GM18508 (cell line): ENCODE measurements around the gene DNAH17.
"Not testable (repeated sequence)": the region's sequence is repeated elsewhere in the genome, so short reads cannot be mapped to it uniquely, and the experiment has no call there.

Experiments
- ATAC-seq: cut with Tn5 transposase; IDR thresholded peaks from one replicate; pipeline ENCODE4 v1.9.1; 2021; ENCODE audit warnings: moderate number of reproducible peaks; ENCODE audit not compliant: insufficient read depth, unreplicated experiment

Gene DNAH17

GRCh38 chr17:78466109-78466785 lies 110.9 kb downstream of the DNAH17 start:
- ATAC-seq, result not testable (repeated sequence)

- ATAC-seq, result no peak
These were observed 115.0 kb downstream of the DNAH17 start for GRCh38 chr17:78462148-78462547.

DNA sequence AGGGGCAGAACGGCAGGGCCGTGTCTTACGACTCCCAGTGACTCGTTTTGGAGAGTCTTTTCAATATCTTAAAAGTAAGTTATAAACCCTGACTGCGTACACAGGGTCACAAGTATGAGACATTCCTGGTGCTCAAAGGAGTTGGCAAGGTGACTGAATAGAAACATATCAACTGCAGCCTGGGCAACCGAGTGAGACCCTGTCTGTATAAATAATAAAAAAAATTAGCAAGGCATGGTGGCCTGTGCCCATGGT lies 115.5 kb downstream of the DNAH17 start:
- ATAC-seq, result no peak

- no peak for ATAC-seq
These were observed 116.0 kb downstream of the DNAH17 start for GRCh38 chr17:78460951-78461798.

GRCh38 chr17:78460176-78460675 lies 117.0 kb downstream of the DNAH17 start:
- no peak for ATAC-seq

GRCh38 chr17:78459696-78460095 lies 117.5 kb downstream of the DNAH17 start:
- no peak for ATAC-seq

DNA sequence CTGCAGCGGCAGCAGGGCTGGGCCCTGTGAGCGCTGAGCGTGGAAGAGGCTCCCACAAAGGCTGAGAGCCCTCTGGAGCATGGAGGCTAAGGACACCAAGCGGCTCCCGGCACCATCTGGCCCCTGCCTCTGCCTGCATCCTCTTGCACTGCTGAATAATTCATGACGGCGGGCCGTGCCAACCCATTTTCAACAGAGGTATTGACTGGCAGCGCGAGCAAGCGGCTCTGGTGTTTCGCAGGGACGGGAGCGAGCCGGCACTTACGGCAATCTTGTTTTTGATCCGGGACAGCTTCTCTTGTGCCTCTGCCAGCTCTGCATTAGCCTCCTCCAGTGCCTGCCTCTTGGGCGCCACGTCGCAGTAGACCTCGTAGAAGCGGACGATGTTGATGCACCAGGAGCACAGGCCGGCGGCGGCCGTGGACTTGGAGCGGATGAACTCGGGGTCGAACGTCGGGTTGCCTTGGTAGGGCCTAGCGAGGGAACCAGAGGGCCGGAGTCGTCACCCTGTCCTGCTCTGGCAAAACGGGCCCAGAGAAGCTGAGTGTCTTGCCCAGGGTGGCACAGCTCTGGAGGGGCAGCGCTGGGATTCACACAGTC lies 118.4 kb downstream of the DNAH17 start:
- no peak for ATAC-seq

- ATAC-seq, result no peak
These were observed 119.1 kb downstream of the DNAH17 start for GRCh38 chr17:78458091-78458490.

DNA sequence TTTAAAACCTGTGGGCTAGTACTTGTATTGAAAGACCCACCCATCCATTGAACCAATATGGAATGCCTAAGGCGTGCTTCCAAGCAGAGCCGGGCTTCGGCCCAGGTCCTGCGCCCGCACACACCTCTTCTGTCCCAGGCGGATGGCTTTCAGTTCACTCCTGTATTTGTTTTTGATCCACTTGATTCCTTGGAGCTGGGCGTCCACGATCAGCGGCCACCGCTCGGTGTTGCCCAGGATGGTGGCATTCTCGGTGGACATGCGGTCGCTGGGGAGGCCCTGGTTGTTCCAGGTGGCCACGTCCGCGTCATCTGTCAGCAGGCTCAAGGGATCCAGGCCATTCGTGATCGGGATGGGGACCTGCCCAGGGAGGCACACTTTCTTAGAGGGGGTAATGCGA lies 122.8 kb downstream of the DNAH17 start:
- ATAC-seq, result no peak

GRCh38 chr17:78451753-78452152 lies 125.4 kb downstream of the DNAH17 start:
- no peak for ATAC-seq

DNA sequence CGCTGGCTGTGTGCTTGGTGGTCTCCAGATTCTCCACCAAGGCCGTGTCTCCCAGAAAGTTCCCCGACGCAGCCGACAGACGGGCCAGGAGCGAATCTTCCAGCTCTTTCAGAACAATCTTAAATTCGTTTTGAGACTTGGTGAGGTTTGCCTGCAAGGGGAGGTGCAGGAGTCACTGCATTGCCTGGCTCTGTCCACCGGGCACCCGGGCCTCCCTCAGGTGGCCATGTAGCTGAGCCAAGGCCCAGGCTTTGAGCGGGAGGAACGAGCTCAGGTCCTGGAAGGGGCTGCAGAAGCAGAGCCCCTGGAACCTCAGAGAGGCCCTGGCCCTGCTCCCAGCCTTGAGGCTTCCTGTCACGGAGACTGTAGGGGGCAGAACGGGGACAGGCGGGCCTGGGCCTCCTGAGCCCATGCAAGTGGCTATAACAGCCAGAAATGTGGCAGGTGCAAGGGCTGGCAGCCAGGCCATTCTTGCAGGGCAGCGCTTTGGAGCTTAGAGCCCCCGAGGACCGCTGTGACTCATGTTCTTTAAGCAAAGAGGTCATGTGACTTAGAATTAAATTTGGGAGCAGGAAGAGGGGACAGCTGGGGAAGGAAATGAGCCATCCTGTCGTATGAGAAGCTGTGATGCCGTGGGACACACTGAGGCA lies 126.4 kb downstream of the DNAH17 start:
- no peak for ATAC-seq

DNA sequence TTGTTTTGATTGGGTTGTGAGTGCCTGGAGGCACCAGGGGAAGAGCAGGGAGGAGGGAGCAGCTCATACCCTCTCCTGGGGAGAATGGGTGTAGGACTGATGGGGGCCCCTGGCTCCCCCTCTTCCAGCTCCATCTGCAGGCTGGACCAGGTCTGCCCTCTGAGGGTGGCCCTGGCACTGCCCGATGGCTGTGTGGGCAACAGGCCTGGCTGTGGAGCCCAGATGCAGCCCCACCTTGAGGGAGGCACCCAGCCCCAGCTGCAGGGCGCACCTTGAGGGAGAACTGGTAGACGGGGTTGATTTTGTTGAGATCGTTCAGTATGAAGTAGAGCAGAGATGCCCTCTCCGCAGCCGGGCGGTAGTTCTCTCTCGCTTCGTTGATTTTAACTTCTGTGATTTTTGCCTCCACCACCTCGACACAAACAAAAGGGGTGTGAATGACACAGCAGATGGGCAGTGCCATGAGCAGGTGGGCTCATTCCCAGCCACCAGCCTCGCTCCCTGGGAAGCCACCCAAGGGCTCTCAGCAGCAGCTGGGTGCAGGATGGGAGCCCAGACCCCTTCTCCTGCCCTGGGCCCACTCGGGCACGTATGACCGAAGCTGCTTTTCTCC lies 127.1 kb downstream of the DNAH17 start:
- no peak for ATAC-seq

DNA sequence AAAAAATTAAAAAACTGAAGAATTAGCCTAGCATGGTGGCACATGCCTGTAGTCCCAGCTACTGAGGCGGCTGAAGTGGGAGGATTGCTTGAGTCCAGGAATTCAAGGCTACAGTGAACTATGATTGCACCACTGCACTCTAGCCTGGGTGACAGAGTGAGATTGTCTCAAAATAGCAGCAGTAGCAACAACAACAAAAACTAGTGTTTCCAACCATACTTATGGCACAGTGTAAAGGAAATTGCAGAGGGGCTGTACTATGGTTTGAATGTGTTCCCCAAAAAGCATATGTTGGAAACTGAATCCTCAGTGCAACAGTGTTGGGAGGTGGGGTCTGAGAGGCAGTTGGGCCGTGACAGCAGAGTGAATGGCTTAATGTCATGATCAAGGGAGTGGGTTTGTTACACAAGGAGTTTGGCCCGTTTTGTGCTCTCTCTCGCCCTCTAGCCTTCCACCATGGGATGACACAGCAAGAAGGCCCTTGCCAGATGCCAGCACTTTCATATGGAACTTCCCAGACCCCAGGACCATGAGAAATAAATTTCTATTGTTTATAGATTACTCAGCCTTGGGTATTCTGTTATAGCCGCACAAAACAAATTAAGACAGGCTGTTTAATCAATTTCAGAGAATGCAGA lies 128.7 kb downstream of the DNAH17 start:
- ATAC-seq, result no peak

- no peak for ATAC-seq
These were observed 130.4 kb downstream of the DNAH17 start for GRCh38 chr17:78446833-78447232.

DNA sequence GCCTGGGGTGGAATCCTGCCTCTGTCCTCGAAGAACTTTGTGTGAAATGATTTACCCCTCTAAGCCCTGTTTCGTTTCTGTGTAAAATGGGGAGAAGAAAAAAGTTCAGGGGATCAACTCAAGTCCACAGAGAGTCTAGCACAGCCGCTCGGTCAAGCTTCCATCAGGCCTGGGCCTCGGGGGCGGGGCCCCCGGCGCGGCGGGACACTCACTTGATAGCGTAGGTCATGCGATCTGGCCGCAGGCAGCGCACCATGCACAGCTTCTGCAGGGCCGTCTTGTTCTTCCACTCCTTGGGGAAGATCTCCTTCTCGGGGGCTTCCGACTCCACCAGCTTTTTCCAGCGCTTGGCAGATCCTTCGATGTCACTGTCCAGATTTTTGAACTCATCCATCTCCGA lies 132.8 kb downstream of the DNAH17 start:
- no peak for ATAC-seq

DNA sequence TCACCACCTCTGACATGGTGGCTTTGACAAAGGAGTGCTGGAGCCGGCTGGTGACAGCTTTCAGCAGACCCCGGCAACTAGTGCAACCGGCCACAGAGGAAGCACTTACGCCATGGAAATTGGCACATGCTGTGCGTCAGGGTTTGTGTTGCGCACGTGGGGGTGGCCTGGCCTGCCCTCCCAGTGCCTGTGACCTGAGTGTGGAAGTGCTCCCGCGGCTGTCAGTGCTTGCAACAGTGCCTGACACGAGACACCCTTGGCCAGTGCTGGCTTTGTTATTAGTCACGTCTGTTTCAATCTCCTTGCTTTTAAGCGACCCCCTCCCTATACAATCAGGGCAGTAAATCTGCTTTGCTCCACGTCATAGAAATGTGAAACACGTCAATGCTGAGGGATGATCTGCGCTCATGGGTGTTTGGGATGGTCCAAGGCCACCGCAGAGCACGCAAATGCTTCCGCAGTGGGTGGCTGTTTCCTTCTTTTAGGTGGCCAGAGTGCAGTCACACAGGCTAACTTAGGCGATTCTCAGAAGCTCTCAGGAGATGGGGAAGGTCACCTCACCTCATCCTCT lies 134.5 kb downstream of the DNAH17 start:
- ATAC-seq, result no peak

DNA sequence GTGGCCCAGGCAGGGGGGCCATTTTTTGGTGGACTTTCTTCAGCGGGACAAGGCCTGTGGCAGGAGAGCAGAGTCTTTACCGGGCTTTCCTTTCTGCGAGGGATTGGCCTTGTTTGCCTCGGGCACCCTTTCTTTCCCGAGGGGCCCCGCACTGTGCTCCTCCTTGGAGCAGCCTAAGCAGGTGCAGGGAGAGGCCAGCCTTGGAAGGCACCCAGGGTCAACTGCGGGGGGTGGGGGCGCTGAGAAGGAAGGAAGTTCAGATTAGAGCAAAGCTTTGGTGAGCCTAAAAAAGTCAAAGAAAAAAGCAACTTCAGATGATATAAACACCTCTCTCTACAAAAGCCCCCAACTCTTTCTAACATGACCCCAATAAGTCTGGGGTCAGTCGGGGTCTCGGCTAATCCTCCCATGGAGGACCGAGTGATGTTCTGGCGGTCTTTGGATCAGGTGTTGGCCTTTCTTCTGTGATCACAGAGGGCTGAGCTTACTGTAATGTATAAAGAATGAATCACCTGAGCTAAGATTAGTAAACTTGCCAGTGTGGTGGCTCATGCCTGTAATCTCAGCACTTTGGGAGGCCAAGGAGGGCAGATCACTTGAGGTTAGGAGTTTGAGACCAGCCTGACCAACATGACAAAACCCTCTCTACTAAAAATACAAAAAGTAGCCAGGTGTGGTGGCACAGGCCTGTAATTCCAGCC lies 135.8 kb downstream of the DNAH17 start:
- ATAC-seq, result no peak

GRCh38 chr17:78438694-78439325 lies 138.4 kb downstream of the DNAH17 start:
- no peak for ATAC-seq

GRCh38 chr17:78438271-78438691 lies 138.9 kb downstream of the DNAH17 start:
- ATAC-seq, result no peak
